K562 treated with DMSO at 1 percent for 24 hours (cell line): Measurements from ENCODE around the gene HMGB3. TPM values are rescaled to one million over a fixed set of nuclear protein-coding genes. Genes with fewer than 3 reads are reported as not detected.

ENCODE experiments used
- total RNA-seq: library from RNA; unstranded; fragments of 300-600 nt; gene quantifications from 2 replicates; pipeline ENCODE4 v1.2.3, GENCODE V29; 2022; ENCODE audit warnings: low read depth; ENCODE audit not compliant: insufficient read depth

The HMGB3 gene
- total RNA-seq = 29.6 and 30.2 TPM in 2 replicates

DNA sequence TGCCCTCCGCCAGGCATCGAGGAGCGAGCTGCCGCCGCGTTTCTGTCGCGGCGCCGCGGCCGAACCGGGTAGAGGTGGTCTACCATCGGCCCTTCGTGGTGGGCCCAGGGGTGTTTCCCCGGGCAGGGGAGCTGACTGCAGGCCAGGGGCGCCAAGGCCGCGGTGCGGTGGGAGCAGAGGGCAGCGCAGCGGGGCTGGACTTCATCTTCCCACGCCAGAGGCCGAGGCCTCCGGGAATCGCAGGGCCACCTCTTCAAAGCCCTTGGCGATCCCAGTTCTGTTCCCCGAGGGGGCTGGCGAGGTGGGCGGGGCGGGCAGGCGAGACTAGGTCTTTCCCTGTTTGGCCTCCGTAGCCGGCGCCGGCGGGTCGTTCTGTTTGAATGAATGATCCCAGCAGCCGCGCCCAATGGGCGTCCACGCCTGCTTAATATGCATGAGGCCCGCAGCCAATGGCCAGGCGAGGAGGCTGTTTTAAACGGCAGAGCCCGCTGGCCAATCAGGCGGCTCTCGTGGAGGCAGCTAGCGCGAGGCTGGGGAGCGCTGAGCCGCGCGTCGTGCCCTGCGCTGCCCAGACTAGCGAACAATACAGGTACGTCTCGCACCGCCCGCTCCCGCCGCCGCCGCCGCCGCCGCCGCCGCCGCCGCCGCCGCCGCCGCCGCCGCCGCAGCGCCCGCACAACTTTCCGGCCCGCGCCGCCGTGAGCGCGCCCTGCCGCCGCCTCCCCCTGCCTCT lies at the start of gene HMGB3:
Gene HMGB3, plus strand, starts transcription at position 548 of the 733 bp plus-strand sequence. CDS start 2,265 bp downstream, outside the sequence.

Other genes starting within 250 kb of the HMGB3 start
- gene CD99L2, start 84.7 kb upstream of the HMGB3 start, total RNA-seq = 41.3 and 42.2 TPM in 2 replicates
- gene GPR50, start 193.2 kb downstream of the HMGB3 start, total RNA-seq = 0.22 and 0.44 TPM in 2 replicates